ENCODE data around the gene KRT74. TPM values are rescaled to one million over a fixed set of nuclear protein-coding genes. Genes with fewer than 3 reads are reported as not detected.

KRT74 gene
- total RNA-seq, 1 donor, result not detected

DNA sequence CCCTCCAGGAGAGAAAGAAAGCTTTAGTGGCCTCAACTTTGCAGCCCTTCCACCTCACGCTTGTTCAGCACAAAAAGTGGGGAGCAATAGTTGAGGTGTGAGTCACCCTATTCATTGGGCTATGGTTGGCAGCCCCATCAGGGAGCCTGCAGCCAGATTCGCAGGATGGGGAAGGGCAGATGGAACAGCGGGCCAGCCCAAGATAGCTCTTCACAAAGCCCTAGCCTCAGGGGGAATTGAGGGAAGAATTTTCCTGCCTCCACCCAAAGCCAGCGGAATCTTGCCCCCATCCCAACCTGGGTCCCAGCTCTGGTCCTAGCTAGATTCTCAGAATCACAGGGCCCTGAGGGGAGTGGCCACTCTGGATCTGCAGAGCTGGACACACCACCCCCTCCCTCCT lies 49.8 kb downstream of the KRT74 start:
- no peak for DNase-seq (ENCODE audit: low read depth)
- no peak overlapping the region for H3K4me3 ChIP-seq (ENCODE audit: low read depth, low read length)
- TF ChIP-seq, protein P1, sequence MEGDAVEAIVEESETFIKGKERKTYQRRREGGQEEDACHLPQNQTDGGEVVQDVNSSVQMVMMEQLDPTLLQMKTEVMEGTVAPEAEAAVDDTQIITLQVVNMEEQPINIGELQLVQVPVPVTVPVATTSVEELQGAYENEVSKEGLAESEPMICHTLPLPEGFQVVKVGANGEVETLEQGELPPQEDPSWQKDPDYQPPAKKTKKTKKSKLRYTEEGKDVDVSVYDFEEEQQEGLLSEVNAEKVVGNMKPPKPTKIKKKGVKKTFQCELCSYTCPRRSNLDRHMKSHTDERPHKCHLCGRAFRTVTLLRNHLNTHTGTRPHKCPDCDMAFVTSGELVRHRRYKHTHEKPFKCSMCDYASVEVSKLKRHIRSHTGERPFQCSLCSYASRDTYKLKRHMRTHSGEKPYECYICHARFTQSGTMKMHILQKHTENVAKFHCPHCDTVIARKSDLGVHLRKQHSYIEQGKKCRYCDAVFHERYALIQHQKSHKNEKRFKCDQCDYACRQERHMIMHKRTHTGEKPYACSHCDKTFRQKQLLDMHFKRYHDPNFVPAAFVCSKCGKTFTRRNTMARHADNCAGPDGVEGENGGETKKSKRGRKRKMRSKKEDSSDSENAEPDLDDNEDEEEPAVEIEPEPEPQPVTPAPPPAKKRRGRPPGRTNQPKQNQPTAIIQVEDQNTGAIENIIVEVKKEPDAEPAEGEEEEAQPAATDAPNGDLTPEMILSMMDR (IDR thresholded peaks at IDR 0.05; ENCODE audit: insufficient read depth, low read length), result no peak

- TF ChIP-seq, protein P1 (IDR thresholded peaks at IDR 0.05; ENCODE audit: insufficient read depth, low read length), result no peak
- no peak overlapping the region for H3K4me3 ChIP-seq (ENCODE audit: low read depth, low read length)
- no peak for DNase-seq (ENCODE audit: low read depth)
These were observed 51.2 kb downstream of the KRT74 start for GRCh38 chr12:52522346-52523011.

DNA sequence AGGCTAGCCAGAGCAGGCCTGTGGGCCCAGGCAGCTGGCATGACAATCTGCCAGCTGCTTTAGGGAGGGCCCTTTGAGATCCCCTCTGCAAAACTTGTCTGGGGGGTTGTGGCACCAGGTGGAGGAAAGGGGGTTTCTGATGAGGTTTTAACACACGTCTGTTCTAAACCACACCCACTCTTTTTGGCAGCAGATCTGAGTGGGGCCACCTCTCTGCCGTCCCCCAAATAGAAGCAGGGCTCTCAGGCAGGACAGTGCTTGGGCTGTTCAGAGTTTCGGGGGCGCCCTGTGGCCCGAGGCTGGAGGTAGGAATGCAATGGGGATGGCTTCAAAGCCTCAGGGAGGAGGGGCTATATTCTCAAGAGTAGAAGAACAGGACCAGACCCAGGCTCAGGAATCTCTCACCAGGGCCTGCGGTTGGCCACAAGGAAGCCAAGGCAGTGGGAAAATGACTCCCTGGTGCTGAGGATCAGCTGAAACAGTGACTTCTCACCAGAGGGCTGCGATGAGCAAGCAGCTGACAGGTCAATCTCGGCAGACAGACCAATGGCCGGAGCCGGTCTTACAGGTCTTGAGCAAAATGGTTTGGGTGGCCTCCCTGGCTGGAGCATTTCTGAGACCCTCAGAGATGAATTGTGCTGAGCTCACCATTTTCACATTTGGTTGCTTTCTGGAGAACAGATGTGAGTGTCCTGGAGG lies 51.9 kb downstream of the KRT74 start:
- TF ChIP-seq, protein P1 (IDR thresholded peaks at IDR 0.05; ENCODE audit: insufficient read depth, low read length), result no peak
- no peak overlapping the region for H3K4me3 ChIP-seq (ENCODE audit: low read depth, low read length)
- DNase-seq (ENCODE audit: low read depth), result no peak

GRCh38 chr12:52521175-52521567 lies 52.5 kb downstream of the KRT74 start:
- no peak overlapping the region for H3K4me3 ChIP-seq (ENCODE audit: low read depth, low read length)
- DNase-seq (ENCODE audit: low read depth), result no peak
- TF ChIP-seq, protein P1 (IDR thresholded peaks at IDR 0.05; ENCODE audit: insufficient read depth, low read length), result no peak

GRCh38 chr12:52519826-52520662 lies 53.6 kb downstream of the KRT74 start, which contains the start of gene KRT5:
Gene KRT5, minus strand, starts transcription at chr12:52520394. Its CDS starts 98 bp downstream, at chr12:52520296.
- TF ChIP-seq, protein P1 (IDR thresholded peaks at IDR 0.05; ENCODE audit: insufficient read depth, low read length), result no peak
- no peak within 1 kb of the TSS for H3K4me3 ChIP-seq (ENCODE audit: low read depth, low read length)
- DNase-seq (ENCODE audit: low read depth), result no peak

DNA sequence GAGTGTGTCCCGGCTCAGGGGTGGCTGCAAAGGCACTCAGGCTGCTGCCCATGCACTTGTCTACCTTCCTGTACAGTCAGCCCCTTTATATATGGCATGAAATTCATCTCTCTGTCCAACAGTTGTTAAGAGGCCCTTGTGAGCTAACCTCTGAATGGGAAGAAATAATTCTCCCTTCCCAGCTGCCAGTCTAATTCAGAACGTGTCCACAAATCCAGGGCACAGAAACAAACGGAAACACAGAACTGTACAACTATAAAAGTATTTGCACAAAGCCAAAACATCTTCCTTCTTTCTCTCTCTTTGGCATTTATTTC lies 54.3 kb downstream of the KRT74 start:
- TF ChIP-seq, protein P1 (IDR thresholded peaks at IDR 0.05; ENCODE audit: insufficient read depth, low read length), result no peak
- DNase-seq (ENCODE audit: low read depth), result no peak
- H3K4me3 ChIP-seq (ENCODE audit: low read depth, low read length), result no peak overlapping the region
